Activated T-helper 9 cell treated with anti-CD3 and anti-CD28 coated beads, Interleukin-2, amount 50 U/mL, for 16 hours (primary cell): ENCODE measurements around the gene TMEM191C.
"Not testable (repeated sequence)": the region's sequence is repeated elsewhere in the genome, so short reads cannot be mapped to it uniquely, and the experiment has no call there.

Experiments
- DNase-seq: peaks from one replicate; pipeline ENCODE4 v3.0.0-alpha.2; 2020; ENCODE audit warnings: low read depth

The TMEM191C gene

DNA sequence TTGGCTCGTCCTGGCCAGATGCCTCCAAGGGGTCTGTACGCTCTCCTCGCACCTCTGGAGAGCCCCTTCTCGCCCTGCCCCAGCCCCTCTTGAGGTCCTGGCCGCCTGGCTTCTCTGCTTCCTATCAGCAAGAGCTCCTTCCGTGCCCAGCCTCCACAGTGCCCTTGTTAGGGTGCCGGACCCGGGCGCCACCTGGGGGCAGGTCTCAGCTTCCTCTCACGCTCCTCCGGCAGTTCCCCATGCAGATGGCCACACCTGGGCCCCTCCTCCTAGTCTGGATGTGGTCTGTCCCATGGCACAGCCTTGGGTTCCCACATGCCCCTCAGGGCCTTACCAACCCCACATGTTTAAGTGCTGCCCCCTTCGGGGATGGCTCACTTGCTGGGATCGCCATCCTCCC lies 6.5 kb downstream of the TMEM191C start:
- DNase-seq, result not testable (repeated sequence)

DNA sequence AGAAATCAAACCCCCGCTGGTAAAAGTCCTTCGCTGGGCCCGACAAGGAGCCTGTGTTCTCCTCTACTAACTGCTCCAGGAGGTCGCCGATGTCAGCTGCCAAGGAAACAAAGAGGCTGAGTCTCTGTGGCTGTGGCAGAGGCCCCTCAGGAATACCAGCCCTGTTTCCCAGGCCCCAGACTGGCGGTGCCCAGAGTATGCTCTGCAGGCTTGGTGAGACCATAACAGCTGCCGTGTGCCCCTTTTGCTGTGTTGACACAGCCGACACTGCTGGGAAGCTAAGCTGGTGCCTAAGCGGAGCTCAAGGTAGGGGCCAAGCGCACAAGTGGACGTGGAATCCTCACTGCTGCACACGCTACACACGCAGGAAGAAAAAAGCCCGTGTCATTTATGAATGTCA lies 16.9 kb downstream of the TMEM191C start:
- DNase-seq, result not testable (repeated sequence)

DNA sequence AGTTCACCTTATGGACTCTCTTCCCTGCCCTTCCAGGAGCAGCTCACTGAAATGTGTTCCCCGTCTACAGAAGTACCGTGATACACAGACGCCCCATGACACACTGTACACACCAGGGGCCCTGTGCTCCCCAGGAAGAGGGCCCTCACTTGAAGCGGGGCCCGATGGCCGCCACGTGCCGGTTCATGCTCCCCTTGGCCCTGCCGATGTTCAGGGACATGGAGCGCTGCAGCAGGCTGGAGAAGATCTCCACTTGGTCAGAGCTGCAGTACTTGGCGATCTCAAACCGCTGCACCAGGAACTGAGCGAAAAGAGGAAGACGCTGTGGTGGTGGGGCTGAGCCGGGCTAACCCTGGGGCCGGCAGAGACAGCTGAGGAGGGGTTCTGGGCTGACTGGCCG lies 20.5 kb downstream of the TMEM191C start:
- not testable (repeated sequence) for DNase-seq

DNA sequence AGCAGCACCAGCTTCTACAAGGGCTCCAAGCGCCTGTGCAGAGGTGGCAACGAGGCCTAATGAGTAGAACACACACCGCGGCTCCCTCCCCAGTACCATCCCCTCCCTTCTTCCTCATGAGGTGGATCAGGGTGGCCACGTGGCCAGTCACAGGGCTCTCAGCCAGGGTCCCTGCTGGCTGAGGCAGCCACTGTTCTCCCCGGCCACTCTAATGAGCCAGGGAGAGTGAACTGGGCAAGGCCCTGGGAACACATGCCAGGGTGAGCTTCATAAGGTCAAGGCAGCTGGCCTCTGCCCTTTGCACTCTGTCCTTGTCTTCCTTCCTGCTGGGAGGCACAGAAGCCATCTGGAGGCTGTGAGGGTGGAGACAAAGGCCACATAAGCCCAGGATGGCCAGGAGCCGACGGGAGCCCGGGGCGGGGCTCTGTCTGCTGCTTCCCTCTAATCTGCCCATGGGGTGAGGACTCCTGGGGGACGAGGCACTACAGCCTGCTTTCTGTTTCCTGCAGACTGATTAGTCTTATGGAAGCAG lies 22.0 kb downstream of the TMEM191C start:
- DNase-seq, result not testable (repeated sequence)

DNA sequence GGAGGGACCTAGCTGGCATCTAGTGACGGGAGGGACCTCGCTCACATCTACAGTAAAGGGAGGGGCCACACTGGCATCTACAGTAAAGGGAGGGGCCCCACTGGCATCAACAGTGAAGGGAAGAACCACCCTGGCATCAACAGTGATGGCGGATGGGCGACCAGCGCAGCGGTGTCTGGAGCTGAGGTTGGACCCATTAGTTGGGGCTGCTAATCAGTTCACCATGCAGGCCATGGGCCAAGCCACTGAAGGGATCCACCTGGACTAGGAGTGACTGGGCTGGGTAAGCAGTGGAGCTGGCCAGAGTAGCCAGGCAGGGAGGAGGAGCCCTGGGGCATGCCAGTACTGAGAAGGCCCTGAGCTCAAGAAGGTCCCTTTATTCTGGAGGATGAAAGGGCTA lies 23.4 kb downstream of the TMEM191C start:
- not testable (repeated sequence) for DNase-seq

DNA sequence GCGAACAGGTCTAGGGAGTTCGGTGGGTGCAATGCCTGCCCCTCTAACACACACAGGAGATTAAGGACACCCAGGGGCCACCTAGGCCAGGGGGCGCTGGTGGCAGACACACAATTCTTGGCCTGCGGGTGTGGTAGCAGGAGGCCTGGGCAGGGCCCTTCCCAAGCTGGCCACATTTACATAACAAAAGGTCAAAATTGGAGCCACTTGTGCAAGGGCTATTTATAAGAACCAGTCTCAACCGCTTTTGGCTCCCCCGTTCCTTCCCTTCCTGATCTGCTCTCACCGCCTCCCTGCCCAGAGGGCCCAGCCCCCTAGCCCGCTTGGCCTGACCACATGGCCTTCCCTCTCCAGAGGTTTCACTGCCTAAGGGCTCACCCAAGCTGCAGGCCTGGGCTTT lies 25.1 kb downstream of the TMEM191C start:
- DNase-seq, result not testable (repeated sequence)

DNA sequence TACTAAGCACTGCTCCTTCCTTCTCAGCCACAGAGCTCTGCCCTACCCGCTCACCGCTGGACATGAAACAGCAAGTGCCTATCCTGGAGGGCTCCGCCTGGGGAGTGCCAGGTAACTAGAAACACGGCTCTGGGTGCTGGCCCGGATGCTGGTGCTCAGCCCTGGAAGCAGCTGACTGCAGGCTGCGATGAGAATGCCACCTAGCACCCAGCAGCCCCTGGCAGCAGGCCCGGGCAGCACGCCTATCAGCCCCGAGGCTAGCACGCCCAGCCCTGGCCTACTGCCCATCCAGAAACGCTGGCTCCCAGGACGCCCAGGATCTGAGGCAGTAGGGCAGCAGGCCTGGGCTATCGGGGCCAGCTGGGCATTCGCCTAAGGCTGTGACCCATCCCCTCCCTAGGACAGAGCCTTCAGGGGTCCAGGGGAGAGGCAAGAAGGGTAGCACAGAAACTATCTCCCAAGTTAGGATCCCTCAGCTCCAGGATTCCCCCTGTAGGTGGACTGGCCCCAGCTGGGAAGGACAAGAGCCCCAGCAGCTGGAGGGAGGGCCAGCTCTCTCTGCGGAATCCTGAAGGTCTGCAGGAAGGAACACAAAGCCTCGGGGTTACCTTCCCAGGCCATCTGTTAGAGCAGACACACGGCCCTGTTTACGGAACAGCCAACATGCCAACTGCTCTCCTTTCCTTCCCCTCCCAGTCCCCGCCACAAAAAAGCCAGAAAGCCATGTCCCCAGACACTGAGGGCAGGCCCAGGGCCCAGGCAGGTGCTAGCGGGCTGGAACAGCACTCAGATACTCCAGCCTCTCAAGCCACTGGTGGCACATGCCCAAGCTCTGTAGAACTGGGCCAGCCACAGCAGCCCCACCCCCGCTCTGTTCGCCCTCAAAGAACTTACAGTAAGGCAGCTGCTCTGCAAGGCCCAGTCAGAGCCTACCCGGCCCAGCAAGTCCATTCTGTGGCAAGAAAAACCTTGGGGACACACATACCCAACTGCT lies 26.9 kb downstream of the TMEM191C start:
- DNase-seq, result not testable (repeated sequence)

DNA sequence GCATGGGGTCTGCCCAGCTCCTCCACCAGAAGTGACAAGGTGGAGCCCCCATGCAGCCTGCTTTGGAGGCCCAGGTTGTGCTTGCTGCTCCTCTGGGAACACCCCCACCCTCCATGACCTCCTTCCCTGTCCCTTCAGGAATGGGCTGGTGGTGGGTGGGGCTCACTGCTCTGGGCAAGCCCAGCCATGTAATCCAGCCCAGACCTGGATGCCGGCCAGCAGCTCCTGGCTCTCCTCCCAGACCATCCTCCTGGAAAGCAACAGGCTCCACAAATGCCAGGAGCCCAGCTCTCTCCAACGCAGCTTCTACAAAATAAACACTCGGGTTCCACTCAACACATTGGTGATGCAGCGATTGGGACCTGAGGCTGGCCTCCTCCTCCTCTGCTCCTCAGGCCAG lies 30.8 kb downstream of the TMEM191C start:
- not testable (repeated sequence) for DNase-seq

DNA sequence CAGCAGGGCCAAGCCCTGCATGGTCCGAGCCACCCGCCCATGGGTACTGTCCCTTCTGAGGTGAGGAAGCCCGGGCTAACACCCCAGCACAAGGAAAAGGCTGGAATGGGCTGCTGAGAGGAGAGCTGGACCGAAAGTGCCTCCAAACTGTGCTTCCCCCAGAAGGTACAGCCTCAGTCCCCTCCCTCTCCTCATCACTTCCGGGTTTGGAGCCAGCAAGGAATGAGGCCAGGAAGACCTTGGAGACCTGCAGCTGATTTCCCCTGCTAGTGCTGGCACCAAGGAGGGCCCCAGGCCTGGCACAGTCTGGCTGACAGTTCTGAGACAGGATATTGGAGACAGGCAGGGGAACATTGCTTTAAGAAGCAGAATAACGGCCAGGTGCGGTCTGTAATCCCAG lies 31.3 kb downstream of the TMEM191C start:
- DNase-seq, result not testable (repeated sequence)

DNA sequence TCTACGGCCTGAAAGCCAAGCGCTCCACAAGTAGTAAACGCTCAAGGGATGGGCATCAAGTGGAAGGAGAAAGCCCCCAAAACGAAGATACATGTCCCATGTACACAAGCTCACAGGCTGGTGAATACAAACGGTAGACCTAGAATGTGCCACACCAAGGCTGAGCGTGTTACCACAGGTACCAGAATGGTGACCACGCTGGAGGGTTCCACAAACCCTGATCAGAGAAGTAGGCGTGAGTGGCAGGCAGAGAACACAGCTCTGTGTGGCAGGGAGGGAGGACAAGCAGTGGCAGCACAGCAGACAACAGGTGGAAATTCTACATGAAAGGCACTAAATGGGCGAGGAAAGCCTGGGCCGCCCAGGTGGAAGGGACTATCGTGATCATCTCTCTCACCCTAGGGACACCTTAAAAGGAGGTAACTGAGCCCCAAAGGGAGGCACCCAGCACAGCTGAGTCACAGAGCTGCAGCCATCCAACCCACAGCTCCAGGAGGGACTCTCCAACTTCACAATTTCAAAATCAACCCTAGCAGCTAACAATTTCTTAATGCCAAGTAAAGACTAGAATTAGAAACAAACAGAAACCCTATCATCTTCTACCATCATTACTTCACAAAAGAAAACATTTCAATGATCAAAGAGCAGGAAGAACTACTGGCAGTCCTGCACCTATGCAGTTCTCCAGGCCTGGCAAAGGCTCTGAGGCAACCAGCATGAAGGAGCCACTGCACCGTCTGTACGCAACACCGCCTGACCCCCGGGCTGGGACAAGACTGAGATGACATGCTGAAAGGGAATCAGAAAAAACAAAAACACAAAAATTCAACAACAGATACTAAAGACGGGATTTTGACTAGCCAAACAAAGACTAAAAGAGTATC lies 32.7 kb downstream of the TMEM191C start:
- DNase-seq, result not testable (repeated sequence)

DNA sequence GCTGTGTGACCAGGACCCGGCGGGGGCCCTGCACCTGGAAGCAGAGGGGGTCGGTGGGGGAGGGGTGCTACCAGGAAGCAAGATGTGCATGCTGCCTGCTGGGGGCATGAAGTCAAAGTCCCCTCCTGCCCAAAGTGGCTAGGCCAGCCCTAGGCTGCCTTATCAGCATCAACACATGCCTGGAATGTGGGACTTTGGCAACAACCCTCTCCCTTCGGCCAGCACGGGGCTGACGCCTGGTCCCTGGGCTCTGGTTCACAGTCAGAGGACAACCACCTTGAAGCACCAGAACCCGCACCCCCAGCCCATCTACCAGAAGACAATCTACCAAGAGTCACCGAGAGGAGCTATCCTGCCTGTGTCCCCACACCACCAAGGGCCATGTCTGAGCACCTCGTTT lies 43.2 kb downstream of the TMEM191C start:
- not testable (repeated sequence) for DNase-seq

DNA sequence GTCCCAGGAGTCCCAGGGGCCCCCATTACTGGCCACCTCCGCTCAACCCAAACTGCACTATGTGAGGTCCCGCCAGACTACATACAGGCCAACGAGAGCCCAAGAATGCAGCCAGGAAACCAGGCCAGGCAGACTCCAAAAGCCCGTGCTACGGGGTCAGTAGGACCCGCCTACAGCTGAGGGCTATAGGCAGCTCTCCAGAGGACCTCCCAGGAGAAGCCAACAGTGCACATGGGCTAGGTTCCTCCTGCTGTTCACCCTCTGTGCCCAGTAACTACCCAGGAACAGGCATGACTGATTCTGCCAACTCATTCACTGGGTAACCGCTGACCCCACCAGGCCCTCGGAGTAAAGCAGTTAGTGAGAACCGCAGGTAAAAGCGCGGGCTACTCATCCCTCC lies 44.8 kb downstream of the TMEM191C start:
- not testable (repeated sequence) for DNase-seq

DNA sequence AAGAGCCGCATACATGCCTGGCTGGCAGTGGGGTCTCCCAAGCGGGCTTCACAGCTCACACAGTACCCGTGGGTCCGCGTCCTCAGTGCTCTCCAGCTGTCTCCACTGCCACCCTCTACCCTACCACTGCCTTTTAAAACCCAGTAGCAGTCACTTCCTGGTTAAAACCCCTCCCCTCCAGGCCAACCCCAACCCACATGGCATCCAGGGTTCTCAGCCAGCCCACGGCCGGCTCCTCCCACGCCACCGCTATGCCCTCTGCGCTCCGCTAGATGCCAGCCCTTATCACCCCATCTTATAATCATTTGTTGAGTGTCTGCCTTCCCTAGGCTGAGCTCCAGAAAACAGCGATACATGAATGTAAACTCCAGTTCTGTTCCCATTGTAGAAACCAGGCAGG lies 46.9 kb downstream of the TMEM191C start:
- not testable (repeated sequence) for DNase-seq

DNA sequence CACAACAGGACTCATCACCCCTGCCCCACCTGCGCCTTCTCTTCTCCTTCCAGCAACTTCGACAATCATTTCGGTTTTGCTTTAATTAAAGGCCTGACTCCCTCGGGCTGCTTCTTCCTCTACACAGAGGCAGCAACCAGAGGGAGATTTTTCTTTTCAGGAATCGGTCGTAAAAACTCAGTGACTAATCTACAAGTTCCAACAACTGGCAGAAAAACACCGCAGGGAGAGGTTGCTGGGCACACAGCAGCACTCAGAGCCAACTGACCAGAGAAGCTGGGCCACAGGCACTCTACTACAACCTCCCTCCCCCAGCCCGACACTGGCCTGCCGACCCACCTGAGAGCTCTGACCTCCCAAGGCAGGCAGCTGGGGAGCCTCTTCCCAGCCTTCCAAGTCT lies 48.0 kb downstream of the TMEM191C start:
- not testable (repeated sequence) for DNase-seq

DNA sequence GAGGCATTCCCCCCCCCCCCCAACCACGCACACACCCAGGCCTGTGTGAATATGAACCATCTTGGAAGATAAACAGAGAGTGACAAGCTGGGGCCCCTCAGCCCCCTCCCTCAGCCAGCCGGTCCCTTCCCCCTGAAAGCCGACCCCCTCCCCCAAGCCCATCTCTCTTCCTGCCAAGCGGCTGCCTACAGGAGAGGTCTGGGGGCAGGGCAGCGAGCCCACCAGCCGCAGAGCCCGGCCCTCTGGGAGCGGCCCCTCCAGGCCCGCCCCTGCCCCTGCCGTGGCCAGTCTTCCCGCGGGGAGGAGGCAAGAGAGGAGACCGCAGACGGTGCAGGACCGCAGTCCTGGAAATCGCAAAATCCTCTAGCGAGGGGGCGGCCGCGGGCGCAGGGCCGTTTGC lies 49.3 kb downstream of the TMEM191C start:
- not testable (repeated sequence) for DNase-seq

DNA sequence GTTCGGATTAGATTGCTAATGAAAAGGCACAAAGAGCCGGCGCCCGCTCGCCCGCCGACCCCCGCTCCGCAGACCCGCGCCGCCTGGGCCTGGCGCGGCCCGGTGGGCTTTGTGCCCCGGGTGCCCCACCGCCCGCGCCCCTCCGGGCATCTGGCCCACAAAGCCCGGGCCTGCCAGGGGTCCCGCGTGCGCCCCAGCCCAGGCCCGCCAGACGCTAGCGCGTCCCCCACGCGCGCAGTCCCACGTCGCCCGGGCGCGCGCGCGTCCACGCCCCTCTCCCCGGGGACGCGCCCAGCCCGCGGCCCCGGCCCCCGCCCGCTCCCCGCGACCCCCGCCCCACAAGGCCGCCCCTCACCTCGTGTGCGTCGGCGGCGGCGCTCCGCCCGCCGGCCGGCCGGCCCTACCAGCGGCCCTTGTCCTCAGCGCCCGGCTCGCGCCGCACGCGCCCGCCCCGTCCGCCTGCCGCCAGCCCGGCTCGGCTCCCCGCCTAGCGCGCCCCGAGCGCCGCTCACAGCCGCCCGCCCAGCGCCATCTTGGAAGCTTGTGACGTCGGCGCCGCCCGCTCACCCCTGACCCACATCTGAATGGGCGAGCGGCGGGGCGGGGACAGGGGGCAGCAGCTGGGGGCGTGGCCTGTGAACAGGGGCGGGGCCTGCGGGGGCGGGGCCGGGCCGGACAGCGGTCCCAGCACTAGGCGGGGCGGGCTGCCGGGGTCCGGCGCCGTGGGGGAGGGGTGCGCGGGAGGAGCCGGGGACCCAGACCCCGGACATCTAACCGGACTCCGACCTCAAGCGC lies 50.0 kb downstream of the TMEM191C start:
- peak; percentile 66 for DNase-seq
